Measurements from ENCODE around the gene SLC2A9. TPM values are rescaled to one million over a fixed set of nuclear protein-coding genes. Genes with fewer than 3 reads are reported as not detected.

SLC2A9 gene
- total and polyA plus RNA-seq, 2 donors (not counting 1 experiment from before 2014, with no cell fraction given) = 2.3 to 3.9 TPM

GRCh38 chr4:9964879-9965278, 56.4 kb downstream of the SLC2A9 start:
- TF ChIP-seq, protein P1, sequence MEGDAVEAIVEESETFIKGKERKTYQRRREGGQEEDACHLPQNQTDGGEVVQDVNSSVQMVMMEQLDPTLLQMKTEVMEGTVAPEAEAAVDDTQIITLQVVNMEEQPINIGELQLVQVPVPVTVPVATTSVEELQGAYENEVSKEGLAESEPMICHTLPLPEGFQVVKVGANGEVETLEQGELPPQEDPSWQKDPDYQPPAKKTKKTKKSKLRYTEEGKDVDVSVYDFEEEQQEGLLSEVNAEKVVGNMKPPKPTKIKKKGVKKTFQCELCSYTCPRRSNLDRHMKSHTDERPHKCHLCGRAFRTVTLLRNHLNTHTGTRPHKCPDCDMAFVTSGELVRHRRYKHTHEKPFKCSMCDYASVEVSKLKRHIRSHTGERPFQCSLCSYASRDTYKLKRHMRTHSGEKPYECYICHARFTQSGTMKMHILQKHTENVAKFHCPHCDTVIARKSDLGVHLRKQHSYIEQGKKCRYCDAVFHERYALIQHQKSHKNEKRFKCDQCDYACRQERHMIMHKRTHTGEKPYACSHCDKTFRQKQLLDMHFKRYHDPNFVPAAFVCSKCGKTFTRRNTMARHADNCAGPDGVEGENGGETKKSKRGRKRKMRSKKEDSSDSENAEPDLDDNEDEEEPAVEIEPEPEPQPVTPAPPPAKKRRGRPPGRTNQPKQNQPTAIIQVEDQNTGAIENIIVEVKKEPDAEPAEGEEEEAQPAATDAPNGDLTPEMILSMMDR (conservative IDR thresholded peaks at IDR 0.05 in 1 of 2, IDR thresholded peaks at IDR 0.05 in 1 of 2; ENCODE audit: low read depth in 1 of 2, low read length in 2 of 2) = no peak
- no peak for TF ChIP-seq EZH2 (IDR thresholded peaks at IDR 0.05; ENCODE audit: low read length, missing control alignments)

GRCh38 chr4:9963328-9963727, 58.0 kb downstream of the SLC2A9 start:
- no peak for DNase-seq (ENCODE audit: low read depth in 2 of 2)
- H3K79me2 ChIP-seq (ENCODE audit: control insufficient read depth, insufficient read depth, low read length) = no peaks in the 10 kb centered on the region
- TF ChIP-seq, protein P1 (conservative IDR thresholded peaks at IDR 0.05 in 1 of 2, IDR thresholded peaks at IDR 0.05 in 1 of 2; ENCODE audit: low read depth in 1 of 2, low read length in 2 of 2) = no peak
- no peak for TF ChIP-seq EZH2 (IDR thresholded peaks at IDR 0.05; ENCODE audit: low read length, missing control alignments)
- H3K4me2 ChIP-seq (ENCODE audit: extremely low read depth, insufficient read depth, low read length) = no peak overlapping the region
- H3K4me1 ChIP-seq (ENCODE audit: control insufficient read depth, extremely low read depth, insufficient read depth, low read length) = no peaks in the 10 kb centered on the region
- H3K9me3 ChIP-seq (ENCODE audit: control insufficient read depth, insufficient read depth, low read depth, low read length) = no peaks in the 10 kb centered on the region
- H3K36me3 ChIP-seq (ENCODE audit: control insufficient read depth, insufficient read depth, low read length) = no peaks in the 10 kb centered on the region
- H3K27ac ChIP-seq (ENCODE audit: insufficient read depth, low read length) = no peak overlapping the region
- no peak overlapping the region for H2AFZ ChIP-seq (ENCODE audit: low read length)
- H4K20me1 ChIP-seq (ENCODE audit: control insufficient read depth, extremely low read depth, insufficient read depth, low read length) = no peaks in the 10 kb centered on the region
- H3K9ac ChIP-seq (ENCODE audit: insufficient read depth, low read length) = no peak overlapping the region
- H3K27me3 ChIP-seq (ENCODE audit: control insufficient read depth, insufficient read depth, low read length) = no peaks in the 10 kb centered on the region
- H3K4me3 ChIP-seq (replicated peaks in 1 of 4; ENCODE audit: control extremely low read depth in 1 of 4, insufficient read depth in 1 of 4, low read depth in 3 of 4, low read length in 4 of 4) = no peak overlapping the region

More at GRCh38 chr4:9964879-9965278, 56.4 kb downstream of the SLC2A9 start:
- Histone ChIP-seq H3K27me3 (ENCODE audit: control insufficient read depth, insufficient read depth, low read length) (no peaks in the 10 kb centered on the region), H3K9ac (ENCODE audit: insufficient read depth, low read length) (no peak overlapping the region), H3K79me2 (ENCODE audit: control insufficient read depth, insufficient read depth, low read length) (no peaks in the 10 kb centered on the region), H2AFZ (ENCODE audit: low read length) (no peak overlapping the region), H4K20me1 (ENCODE audit: control insufficient read depth, extremely low read depth, insufficient read depth, low read length) (no peaks in the 10 kb centered on the region), H3K36me3 (ENCODE audit: control insufficient read depth, insufficient read depth, low read length) (no peaks in the 10 kb centered on the region), H3K9me3 (ENCODE audit: control insufficient read depth, insufficient read depth, low read depth, low read length) (no peaks in the 10 kb centered on the region), H3K27ac (ENCODE audit: insufficient read depth, low read length) (no peak overlapping the region), H3K4me1 (ENCODE audit: control insufficient read depth, extremely low read depth, insufficient read depth, low read length) (no peaks in the 10 kb centered on the region), H3K4me3 (replicated peaks in 1 of 4; ENCODE audit: control extremely low read depth in 1 of 4, insufficient read depth in 1 of 4, low read depth in 3 of 4, low read length in 4 of 4) (no peak overlapping the region), H3K4me2 (ENCODE audit: extremely low read depth, insufficient read depth, low read length) (no peak overlapping the region)
- DNase-seq (ENCODE audit: low read depth in 2 of 2) = no peak

- Histone ChIP-seq H2AFZ (ENCODE audit: low read length) (no peak overlapping the region), H3K36me3 (ENCODE audit: control insufficient read depth, insufficient read depth, low read length) (no peaks in the 10 kb centered on the region), H4K20me1 (ENCODE audit: control insufficient read depth, extremely low read depth, insufficient read depth, low read length) (no peaks in the 10 kb centered on the region), H3K79me2 (ENCODE audit: control insufficient read depth, insufficient read depth, low read length) (no peaks in the 10 kb centered on the region), H3K27ac (ENCODE audit: insufficient read depth, low read length) (no peak overlapping the region), H3K9me3 (ENCODE audit: control insufficient read depth, insufficient read depth, low read depth, low read length) (no peaks in the 10 kb centered on the region), H3K4me3 (replicated peaks in 1 of 4; ENCODE audit: control extremely low read depth in 1 of 4, insufficient read depth in 1 of 4, low read depth in 3 of 4, low read length in 4 of 4) (no peak overlapping the region), H3K4me1 (ENCODE audit: control insufficient read depth, extremely low read depth, insufficient read depth, low read length) (no peaks in the 10 kb centered on the region), H3K4me2 (ENCODE audit: extremely low read depth, insufficient read depth, low read length) (no peak overlapping the region), H3K27me3 (ENCODE audit: control insufficient read depth, insufficient read depth, low read length) (no peaks in the 10 kb centered on the region), H3K9ac (ENCODE audit: insufficient read depth, low read length) (no peak overlapping the region)
- no peak for DNase-seq (ENCODE audit: low read depth in 2 of 2)
- no peak for TF ChIP-seq EZH2 (IDR thresholded peaks at IDR 0.05; ENCODE audit: low read length, missing control alignments)
- TF ChIP-seq, protein P1 (conservative IDR thresholded peaks at IDR 0.05 in 1 of 2, IDR thresholded peaks at IDR 0.05 in 1 of 2; ENCODE audit: low read depth in 1 of 2, low read length in 2 of 2) = no peak
Measured at GRCh38 chr4:9962611-9963314, 58.5 kb downstream of the SLC2A9 start.
